Putamen (tissue), 1 donor: ENCODE data around the gene C15orf39.
A peak's percentile ranks its signal among the peaks of the same experiment; 100 is the strongest.

ENCODE experiments used
- DNase-seq: peaks from one replicate; pipeline ENCODE4 v3.0.0-alpha.2; 2016; ENCODE audit warnings: low spot score

The C15orf39 gene

DNA sequence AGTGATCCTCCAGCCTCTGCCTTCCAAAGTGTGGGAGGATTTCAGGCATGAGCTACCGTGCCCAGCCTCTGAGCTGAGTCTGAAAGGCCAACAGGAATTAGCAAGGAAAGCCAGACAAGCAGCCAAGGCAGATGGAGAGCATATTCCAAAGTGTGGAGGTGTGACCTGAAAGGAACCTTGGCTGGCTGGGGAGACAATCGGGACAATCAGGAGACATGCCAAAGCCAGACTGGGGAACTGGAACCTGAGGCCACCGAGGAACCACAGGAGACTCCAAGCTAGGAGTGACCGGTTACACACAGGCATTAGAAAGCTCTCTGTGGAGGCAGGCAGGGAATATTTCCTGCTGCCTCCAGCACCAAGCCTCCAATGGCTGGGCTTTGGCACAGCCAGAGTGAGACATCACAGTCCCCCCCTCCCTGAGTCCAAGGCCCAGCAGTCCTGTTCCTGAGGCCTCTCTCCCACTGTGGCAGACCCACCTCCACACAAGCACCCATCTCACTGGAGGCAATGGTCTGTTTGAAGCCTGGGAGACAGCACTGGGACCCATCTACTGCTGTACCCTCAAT, 4.5 kb upstream of the C15orf39 start:
- DNase-seq = no peak

GRCh38 chr15:75198560-75199356, 2.9 kb upstream of the C15orf39 start:
- DNase-seq = no peak

DNA sequence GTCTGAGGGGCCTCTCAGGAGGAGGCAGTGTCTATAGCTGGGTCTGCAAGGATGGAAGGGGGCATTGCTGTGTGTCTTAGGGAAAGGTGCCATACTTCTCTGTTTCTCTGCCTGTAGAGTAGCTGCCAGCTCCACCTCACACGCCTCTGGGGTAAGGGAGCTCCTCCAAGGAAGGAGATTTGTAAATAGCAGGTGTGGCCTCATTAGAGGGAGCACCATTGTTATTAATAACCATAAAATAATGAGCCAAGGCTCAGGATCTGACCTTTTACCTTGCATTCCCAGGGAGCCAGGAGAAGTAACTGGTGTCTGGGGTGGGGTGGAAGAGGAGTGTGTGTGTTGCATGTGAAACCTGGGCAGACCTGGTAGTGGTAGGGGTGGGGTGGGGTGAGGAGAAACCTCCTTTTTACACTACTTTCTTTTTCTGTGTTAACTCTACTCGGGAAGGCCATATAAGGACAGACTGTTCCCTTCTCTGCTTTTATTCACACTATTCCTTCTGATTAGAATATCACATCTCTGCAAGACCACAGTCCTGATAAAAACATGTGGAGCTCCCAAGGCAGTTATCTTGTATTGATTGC, 2.2 kb upstream of the C15orf39 start:
- DNase-seq = no peak

DNA sequence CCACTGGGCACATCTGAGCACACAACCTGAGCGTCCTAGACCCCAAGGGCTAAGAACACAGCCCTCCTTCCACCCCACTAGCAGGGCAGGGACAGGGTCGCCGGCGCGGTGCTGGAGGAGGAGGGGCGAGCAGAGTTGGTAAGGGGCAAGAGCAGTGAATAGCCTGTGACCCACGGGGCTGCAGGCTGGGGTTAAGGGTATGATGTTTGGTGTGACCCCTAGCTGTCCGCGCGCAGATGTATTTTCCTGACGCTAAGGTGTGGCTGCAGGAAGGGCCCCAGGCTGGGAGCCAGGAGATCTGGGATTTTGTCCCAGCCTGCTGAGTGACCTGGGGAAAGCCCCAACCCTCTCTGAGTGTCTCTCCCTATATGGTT, 1.3 kb upstream of the C15orf39 start:
- DNase-seq = no peak

DNA sequence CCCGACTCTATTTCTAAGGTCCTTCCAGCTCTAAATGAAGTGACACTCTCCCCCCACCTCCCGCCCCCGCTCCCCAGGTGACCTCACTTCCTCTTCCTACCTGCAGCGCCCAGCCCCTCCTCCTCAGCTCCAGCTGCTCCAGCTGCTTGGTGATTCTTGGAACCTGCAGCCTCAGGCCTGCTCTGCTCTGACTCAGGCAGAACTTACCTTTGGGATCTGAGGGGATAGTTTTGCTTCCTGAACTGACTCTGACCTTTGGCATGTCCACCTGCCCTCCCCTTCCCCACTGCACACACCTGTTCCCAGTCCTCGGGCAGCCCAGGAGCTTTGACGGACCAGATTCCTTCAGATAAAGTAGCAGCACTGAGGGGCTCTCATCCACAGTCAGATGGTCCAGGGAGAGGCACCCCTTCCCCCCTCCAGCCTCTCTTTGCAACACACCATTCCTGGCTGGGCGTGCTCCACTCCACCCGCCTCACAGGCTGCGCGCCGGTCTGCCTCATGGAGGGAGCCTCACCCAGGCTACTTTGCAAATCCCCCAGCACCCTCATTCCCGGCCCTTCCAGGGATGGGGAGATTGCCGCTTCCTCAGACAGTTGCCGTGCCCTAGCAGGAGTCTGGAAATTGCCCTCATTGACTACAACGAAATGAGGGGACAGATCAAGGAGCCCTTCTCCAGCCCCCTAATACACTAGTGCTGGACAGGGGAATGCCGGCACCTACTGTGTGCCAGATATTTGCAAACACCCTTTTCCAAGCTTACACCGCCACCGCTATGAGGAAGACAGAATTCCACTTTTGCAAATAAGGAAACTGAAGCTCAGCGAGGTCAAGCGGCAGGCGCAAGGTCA, 692 bp upstream of the C15orf39 start:
- no peak for DNase-seq

GRCh38 chr15:75202251-75203016, 752 bp downstream of the C15orf39 start:
- DNase-seq = peak; percentile 7

- no peak for DNase-seq
These were observed 1.6 kb downstream of the C15orf39 start for GRCh38 chr15:75203017-75203907.

- DNase-seq = no peak
These were observed 2.2 kb downstream of the C15orf39 start for GRCh38 chr15:75203908-75204263.

DNA sequence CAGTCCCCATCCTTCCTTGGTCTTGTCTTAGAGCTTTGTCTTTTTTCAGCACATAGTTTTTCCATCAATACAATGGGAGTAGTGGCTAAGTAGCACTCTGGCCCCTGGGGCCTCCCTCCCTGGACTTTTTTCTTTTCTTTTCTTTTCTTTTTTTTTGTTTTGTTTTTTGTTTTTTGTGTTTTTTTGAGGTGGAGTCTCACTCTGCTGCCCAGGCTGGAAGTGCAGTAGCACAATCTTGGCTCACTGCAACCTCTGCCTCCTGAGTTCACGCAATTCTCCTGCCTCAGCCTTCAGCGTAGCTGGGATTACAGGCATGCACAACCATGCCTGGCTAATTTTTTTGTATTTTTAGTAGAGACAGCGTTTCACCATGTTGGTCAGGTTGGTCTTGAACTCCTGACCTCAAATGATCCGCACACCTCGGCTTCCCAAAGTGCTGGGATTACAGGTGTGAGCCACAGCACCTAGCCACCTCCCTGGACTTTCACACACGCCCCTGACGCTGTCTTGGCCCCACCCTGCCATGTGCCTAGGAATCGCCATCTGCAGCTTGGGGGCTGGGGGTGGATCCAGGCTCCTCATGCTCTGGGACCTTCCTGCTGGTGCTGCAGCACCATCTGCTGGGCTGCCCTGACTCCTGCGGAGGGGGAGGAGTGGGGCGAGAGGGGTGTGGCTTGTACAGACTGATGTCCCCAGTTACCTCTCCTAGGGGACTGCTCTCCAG, 2.8 kb downstream of the C15orf39 start:
- DNase-seq = peak; percentile 84

DNA sequence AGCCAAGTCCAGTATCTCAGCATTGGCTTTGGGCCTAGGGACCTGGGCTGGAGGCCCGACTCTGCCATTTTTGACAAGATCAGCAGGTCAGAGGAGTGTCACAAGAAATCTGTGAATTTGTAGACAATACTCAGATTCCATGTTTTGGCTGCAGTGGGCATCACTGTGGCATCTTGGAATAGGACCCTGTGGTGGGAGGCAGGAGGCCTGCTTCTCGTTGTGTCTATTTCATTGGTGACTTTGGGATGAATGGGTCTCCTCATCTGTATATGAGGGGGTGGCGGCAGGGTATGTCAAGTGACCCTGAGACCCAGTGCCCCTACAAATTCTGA, 3.3 kb downstream of the C15orf39 start:
- no peak for DNase-seq

DNA sequence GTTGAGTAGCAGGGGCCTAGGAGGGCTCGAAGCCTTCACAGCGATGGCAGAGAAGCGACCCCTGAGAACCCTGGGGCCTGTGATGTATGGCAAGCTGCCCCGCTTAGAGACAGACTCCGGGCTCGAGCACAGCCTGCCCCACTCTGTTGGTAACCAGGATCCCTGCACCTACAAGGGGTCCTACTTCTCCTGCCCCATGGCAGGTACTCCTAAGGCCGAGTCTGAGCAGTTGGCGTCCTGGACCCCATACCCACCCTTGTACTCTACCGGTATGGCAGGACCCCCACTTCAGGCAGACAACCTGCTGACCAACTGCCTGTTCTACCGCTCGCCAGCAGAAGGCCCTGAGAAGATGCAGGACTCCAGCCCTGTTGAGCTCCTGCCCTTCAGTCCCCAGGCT, 4.3 kb downstream of the C15orf39 start:
- DNase-seq = no peak

DNA sequence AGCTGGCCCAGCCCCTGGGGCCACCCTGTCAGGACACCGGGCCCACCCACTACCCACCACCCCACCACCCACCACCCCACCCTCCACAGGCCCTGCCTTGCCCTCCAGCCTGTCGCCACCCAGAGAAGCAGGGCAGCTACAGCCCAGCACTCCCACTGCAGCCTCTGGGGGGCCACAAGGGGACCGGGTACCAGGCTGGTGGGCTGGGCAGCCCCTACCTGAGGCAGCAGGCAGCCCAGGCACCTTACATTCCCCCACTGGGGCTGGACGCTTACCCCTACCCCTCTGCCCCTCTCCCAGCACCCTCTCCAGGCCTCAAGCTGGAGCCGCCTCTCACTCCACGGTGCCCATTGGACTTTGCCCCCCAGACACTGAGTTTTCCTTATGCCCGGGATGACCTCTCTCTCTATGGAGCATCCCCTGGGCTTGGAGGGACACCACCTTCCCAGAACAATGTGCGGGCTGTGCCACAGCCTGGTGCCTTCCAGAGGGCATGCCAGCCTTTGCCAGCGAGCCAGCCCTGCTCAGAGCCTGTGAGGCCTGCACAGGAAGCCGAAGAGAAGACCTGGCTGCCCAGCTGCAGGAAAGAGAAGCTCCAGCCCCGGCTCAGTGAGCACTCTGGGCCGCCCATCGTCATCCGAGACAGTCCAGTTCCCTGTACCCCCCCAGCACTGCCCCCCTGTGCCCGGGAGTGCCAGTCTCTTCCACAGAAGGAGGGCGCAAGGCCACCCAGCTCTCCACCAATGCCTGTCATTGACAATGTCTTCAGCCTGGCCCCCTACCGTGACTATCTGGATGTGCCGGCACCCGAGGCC, 5.3 kb downstream of the C15orf39 start:
- no peak for DNase-seq

- no peak for DNase-seq
These were observed 6.2 kb downstream of the C15orf39 start for GRCh38 chr15:75207618-75208500.

DNA sequence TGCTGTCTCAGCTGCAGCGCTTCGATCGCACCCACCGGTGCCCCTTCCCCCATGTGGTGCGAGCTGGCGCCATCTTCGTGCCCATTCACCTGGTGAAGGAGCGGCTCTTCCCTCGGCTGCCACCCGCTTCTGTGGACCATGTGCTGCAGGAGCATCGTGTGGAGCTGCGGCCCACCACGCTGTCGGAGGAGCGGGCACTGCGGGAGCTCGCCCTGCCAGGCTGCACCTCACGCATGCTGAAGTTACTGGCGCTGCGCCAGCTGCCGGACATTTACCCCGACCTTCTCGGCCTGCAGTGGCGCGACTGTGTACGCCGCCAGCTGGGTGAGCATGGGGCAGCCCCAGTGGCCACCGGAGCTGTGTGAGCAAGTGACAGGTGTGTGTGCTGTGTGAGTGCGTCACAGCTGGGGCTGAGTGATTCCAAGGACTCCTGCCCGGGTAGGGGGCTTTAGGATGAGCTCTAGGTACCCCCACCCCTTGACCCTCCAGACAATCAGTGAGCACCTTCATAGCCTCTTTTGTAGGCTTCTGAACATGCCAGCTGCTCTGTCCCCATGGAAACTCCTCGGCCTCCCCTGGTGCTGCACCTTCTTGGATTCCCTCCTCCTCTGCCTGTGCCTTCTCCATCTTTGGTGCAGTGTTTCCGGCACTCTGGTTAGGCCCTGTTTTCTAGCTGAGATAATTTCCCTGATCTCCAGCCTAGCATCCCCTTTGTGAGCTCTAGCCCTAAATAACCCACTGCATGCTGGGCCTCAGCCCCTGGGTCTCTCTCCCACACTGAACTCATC, 7.0 kb downstream of the C15orf39 start:
- DNase-seq = no peak

DNA sequence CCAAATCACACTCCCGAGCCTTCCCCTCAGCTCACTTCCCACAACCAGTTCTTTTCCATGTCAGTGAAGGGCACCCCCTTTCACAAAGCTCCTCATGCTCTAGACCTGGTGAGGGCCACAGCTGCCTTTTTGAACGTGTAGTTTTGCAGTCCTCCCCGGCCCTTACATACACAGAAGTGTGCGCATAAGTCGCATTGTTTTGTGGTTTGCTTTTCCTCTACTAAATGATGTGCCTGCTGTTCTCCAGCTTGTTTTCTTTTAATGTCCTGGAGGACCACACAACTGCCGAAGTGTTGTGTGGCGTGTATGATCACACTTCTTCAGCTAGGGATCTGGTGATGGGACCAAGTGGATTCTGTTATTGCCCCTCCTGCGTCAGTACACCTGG, 7.6 kb downstream of the C15orf39 start:
- no peak for DNase-seq

- no peak for DNase-seq
These were observed 9.1 kb downstream of the C15orf39 start for GRCh38 chr15:75210811-75211230.

- no peak for DNase-seq
These were observed 9.9 kb downstream of the C15orf39 start for GRCh38 chr15:75211436-75212199.
